WI38 (cell line): ENCODE data around the gene PRPS1.

Experiments
- H3K4me3 ChIP-seq: 2 replicates; pipeline ENCODE4 v1.5.1; 2011; ENCODE audit warnings: low read depth, mild to moderate bottlenecking, control low read depth, low read length
- TF ChIP-seq, protein P1 (sequence below): IDR thresholded peaks from 2 replicates; pipeline ENCODE4 v1.5.1; 2012; ENCODE audit warnings: low read depth, mild to moderate bottlenecking, control low read depth, low read length

PRPS1 gene

DNA sequence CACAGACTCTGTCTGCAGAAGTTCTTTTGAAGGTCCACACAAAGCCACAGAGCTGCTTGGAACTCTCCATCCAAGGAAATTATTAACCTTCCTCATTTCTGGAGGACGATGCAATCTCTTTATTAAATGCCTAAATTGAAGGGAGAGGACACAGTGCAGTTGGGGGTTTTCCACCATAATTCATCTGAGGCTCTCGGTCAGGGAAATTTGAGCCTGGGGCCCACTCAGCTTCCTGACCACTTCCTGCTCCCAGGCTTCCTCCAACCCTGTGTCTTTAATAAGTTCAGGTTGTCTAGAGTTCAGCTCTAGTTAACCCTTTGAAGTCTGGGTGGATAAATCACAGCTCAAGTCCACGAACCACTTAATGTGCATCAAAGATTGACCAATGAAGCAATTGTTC, 58.5 kb downstream of the PRPS1 start:
- TF ChIP-seq, protein P1, sequence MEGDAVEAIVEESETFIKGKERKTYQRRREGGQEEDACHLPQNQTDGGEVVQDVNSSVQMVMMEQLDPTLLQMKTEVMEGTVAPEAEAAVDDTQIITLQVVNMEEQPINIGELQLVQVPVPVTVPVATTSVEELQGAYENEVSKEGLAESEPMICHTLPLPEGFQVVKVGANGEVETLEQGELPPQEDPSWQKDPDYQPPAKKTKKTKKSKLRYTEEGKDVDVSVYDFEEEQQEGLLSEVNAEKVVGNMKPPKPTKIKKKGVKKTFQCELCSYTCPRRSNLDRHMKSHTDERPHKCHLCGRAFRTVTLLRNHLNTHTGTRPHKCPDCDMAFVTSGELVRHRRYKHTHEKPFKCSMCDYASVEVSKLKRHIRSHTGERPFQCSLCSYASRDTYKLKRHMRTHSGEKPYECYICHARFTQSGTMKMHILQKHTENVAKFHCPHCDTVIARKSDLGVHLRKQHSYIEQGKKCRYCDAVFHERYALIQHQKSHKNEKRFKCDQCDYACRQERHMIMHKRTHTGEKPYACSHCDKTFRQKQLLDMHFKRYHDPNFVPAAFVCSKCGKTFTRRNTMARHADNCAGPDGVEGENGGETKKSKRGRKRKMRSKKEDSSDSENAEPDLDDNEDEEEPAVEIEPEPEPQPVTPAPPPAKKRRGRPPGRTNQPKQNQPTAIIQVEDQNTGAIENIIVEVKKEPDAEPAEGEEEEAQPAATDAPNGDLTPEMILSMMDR, result no peak
- no peak overlapping the region for H3K4me3 ChIP-seq

DNA sequence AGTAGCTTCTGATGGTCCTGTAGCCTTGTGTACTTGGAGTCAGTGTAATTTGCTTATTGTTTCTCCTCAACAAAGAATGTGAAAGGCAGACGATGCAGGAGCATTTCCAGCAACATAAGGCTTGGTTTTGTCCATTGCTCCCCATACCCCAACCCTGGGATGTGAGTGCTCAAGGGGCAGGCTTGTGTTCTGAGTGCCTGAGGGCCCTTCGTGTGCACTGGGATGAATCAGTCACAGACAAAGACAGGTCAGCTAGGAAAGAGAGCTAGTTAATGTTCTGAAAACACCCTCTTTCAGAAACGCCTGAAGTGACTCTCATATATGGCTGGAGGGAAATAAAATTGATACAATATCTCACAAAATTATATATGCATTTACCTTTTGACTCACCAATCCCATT, 59.1 kb downstream of the PRPS1 start:
- H3K4me3 ChIP-seq, result no peak overlapping the region
- TF ChIP-seq, protein P1, result no peak

DNA sequence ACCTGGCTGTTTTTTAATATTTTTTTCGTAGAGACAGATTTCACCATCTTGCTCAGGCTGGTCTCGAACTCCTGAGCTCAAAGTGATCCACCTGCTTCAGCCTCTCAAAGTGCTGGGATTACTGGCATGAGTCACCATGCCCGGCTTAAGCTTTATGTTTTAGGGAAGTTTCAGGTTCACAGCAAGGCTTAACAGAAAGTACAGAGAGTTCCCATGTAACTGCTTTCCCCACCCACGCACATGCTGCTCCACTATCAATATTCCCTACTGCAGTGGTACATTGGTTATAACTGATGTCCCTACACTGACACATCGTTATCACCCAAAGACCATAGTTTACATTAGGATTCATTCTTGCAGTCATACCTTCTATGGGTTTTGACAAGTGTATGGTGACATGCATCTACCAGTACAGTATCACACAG, 62.7 kb downstream of the PRPS1 start:
- TF ChIP-seq, protein P1, result no peak
- H3K4me3 ChIP-seq, result no peak overlapping the region

DNA sequence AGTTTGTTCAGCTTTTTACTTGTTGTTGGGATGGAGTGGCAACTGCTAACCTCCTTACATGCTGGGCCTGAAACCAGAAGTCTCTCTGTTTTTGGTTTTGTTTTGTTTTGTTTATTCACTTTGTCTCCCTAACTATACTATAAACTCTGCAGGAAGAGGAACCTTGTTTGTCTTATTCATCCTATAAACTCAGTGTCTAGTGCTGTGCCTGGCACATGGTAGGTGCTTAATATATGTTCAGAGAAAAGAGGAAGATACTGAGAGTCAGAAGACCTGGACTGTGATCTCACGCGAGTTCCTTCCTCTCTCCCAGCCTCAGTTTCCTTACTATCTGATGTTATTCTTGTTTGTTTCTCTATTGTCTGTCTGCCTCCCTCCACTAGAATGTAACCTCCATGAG, 71.3 kb downstream of the PRPS1 start:
- no peak overlapping the region for H3K4me3 ChIP-seq
- TF ChIP-seq, protein P1, result no peak

DNA sequence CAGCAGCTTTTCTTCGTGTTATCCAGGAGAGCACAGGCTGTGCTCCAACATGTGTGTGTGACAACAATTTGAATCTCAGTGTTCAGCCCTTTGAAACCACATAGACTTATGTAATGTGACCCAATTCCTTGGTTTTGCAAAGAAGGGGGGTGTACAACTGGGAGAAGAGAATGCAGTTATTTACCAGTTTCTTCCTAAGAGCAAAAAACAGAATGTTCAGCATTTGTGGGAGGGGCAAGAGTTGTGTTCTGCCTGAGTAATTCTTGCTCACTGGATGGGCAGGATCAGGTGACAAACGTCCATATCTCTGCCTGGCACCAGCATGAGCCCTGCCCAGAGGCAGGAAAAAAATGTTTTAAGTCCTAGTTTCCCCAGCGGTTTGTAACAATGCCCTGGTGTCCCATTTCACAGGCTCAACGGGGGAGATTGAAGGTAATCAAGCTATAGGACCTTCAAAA, 72.0 kb downstream of the PRPS1 start:
- H3K4me3 ChIP-seq, result no peak overlapping the region
- TF ChIP-seq, protein P1, result no peak
